ENCODE measurements around the gene NF2. TPM values are rescaled to one million over a fixed set of nuclear protein-coding genes. Genes with fewer than 3 reads are reported as not detected.

Gene NF2
- total RNA-seq, 1 experiment from 2014 or later = 56.9 TPM

DNA sequence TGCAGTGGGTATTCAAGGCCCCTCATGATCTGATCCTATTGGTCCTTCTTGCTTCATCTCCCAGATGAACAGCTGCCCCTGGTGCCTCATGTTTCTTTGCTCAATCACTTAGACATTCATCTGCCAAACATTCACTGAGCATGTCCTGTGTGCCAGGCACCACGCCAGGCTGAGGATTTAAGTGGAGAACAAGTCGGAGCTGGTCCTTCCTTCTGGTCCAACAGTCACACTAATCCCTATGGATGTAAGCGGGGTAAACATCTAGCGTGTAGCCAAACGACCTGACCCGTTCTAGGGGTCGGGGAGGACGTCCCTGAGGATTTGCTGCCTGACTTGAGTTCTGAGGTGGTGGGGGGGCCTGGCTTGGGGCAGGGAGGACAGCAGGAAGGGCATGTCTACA is 141.5 kb downstream of the NF2 start (continued):
- TF ChIP-seq, protein P1, sequence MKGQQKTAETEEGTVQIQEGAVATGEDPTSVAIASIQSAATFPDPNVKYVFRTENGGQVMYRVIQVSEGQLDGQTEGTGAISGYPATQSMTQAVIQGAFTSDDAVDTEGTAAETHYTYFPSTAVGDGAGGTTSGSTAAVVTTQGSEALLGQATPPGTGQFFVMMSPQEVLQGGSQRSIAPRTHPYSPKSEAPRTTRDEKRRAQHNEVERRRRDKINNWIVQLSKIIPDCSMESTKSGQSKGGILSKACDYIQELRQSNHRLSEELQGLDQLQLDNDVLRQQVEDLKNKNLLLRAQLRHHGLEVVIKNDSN (CRISPR knock-in tag; IDR thresholded peaks at IDR 0.05) = no peak
- TF ChIP-seq, protein P2, sequence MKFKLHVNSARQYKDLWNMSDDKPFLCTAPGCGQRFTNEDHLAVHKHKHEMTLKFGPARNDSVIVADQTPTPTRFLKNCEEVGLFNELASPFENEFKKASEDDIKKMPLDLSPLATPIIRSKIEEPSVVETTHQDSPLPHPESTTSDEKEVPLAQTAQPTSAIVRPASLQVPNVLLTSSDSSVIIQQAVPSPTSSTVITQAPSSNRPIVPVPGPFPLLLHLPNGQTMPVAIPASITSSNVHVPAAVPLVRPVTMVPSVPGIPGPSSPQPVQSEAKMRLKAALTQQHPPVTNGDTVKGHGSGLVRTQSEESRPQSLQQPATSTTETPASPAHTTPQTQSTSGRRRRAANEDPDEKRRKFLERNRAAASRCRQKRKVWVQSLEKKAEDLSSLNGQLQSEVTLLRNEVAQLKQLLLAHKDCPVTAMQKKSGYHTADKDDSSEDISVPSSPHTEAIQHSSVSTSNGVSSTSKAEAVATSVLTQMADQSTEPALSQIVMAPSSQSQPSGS (CRISPR knock-in tag; IDR thresholded peaks at IDR 0.05; ENCODE audit: borderline replicate concordance, low read depth) = no peak
- TF ChIP-seq ZNF232 (CRISPR knock-in tag; IDR thresholded peaks at IDR 0.05) (no peak), ZNF219 (CRISPR knock-in tag; IDR thresholded peaks at IDR 0.05; ENCODE audit: borderline replicate concordance) (no peak), CREM (CRISPR knock-in tag; IDR thresholded peaks at IDR 0.05) (no peak), CREB1 (CRISPR knock-in tag; IDR thresholded peaks at IDR 0.05) (no peak), CBFB (CRISPR knock-in tag; IDR thresholded peaks at IDR 0.05; ENCODE audit: low read depth) (no peak), MXD4 (CRISPR knock-in tag; IDR thresholded peaks at IDR 0.05; ENCODE audit: borderline replicate concordance) (no peak)
- TF ChIP-seq, protein P3, sequence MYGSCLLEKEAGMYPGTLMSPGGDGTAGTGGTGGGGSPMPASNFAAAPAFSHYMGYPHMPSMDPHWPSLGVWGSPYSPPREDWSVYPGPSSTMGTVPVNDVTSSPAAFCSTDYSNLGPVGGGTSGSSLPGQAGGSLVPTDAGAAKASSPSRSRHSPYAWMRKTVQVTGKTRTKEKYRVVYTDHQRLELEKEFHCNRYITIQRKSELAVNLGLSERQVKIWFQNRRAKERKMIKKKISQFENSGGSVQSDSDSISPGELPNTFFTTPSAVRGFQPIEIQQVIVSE (CRISPR knock-in tag; IDR thresholded peaks at IDR 0.05; ENCODE audit: borderline replicate concordance) = no peak
- TF ChIP-seq, protein P4, sequence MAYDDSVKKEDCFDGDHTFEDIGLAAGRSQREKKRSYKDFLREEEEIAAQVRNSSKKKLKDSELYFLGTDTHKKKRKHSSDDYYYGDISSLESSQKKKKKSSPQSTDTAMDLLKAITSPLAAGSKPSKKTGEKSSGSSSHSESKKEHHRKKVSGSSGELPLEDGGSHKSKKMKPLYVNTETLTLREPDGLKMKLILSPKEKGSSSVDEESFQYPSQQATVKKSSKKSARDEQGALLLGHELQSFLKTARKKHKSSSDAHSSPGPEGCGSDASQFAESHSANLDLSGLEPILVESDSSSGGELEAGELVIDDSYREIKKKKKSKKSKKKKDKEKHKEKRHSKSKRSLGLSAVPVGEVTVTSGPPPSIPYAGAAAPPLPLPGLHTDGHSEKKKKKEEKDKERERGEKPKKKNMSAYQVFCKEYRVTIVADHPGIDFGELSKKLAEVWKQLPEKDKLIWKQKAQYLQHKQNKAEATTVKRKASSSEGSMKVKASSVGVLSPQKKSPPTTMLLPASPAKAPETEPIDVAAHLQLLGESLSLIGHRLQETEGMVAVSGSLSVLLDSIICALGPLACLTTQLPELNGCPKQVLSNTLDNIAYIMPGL (CRISPR knock-in tag; IDR thresholded peaks at IDR 0.05) = no peak
- TF ChIP-seq, protein P5, sequence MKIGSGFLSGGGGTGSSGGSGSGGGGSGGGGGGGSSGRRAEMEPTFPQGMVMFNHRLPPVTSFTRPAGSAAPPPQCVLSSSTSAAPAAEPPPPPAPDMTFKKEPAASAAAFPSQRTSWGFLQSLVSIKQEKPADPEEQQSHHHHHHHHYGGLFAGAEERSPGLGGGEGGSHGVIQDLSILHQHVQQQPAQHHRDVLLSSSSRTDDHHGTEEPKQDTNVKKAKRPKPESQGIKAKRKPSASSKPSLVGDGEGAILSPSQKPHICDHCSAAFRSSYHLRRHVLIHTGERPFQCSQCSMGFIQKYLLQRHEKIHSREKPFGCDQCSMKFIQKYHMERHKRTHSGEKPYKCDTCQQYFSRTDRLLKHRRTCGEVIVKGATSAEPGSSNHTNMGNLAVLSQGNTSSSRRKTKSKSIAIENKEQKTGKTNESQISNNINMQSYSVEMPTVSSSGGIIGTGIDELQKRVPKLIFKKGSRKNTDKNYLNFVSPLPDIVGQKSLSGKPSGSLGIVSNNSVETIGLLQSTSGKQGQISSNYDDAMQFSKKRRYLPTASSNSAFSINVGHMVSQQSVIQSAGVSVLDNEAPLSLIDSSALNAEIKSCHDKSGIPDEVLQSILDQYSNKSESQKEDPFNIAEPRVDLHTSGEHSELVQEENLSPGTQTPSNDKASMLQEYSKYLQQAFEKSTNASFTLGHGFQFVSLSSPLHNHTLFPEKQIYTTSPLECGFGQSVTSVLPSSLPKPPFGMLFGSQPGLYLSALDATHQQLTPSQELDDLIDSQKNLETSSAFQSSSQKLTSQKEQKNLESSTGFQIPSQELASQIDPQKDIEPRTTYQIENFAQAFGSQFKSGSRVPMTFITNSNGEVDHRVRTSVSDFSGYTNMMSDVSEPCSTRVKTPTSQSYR (CRISPR knock-in tag; IDR thresholded peaks at IDR 0.05) = no peak

DNA sequence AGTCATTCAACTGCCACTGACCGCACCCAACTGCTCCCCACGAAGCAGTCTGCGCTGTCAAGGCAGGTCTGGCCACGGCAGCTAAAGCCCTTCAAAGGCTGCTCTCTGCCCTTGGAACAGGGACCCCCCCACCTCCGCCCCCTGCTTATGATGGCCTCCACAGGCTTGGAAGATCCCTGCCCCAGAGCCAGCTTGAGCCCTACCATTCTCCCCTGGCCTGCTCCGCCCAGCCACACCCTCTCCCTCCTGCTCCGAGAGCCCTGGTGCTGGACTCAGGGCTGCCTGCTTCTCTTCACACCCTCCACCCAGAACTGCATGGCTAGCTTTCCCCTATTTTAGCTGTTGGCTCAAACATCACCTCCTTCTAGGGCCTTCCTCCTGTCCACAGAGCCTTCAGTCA is 144.4 kb downstream of the NF2 start:
- Mint-ChIP-seq H3K27ac (no peak overlapping the region; the same call in 1 of the 2 replicates), H3K9me3 (no peaks in the 10 kb centered on the region), H3K27me3 (ENCODE audit: low read depth) (no peaks in the 10 kb centered on the region; the same call in 1 of the 2 replicates), H3K4me3 (no peak overlapping the region), H3K4me1 (no peaks in the 10 kb centered on the region), H3K36me3 (peaks cover 2% of the 10 kb centered on the region; the same call in 1 of the 2 replicates)
- no peak for ATAC-seq
- TF ChIP-seq ZNF423 (CRISPR knock-in tag; IDR thresholded peaks at IDR 0.05) (no peak), NFYB (CRISPR knock-in tag; conservative IDR thresholded peaks at IDR 0.05; ENCODE audit: low read depth) (no peak)
- TF ChIP-seq, protein P6, sequence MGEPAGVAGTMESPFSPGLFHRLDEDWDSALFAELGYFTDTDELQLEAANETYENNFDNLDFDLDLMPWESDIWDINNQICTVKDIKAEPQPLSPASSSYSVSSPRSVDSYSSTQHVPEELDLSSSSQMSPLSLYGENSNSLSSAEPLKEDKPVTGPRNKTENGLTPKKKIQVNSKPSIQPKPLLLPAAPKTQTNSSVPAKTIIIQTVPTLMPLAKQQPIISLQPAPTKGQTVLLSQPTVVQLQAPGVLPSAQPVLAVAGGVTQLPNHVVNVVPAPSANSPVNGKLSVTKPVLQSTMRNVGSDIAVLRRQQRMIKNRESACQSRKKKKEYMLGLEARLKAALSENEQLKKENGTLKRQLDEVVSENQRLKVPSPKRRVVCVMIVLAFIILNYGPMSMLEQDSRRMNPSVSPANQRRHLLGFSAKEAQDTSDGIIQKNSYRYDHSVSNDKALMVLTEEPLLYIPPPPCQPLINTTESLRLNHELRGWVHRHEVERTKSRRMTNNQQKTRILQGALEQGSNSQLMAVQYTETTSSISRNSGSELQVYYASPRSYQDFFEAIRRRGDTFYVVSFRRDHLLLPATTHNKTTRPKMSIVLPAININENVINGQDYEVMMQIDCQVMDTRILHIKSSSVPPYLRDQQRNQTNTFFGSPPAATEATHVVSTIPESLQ (CRISPR knock-in tag; IDR thresholded peaks at IDR 0.05) = no peak
- DNase-seq (ENCODE audit: low spot score) = no peak
- CTCF ChIA-PET = interaction anchor here (1.7 kb wide), 1 partner anchor 25 kb away, joined by 5 read pairs; no protein-coding TSS in a partner anchor
- POLR2A ChIA-PET = interaction anchor here (0.5 to 0.6 kb wide), 2 partner anchors 25 to 377 kb away, joined by 4 to 12 read pairs; no protein-coding TSS in a partner anchor

Other genes with a start within 250 kb of the NF2 start
- 68.9 to 77.9 TPM (median 71.6 TPM) in 3 replicates for gene AP1B1, start 215.1 kb upstream of the NF2 start, total RNA-seq (2021)
- not detected in 3 replicates for gene RFPL1, start 165.1 kb upstream of the NF2 start, total RNA-seq (2021)
- gene NEFH, start 123.4 kb upstream of the NF2 start, total RNA-seq (2021) = 2.6 to 3.7 TPM (median 3.7 TPM) in 3 replicates
- 43.7 to 51.2 TPM (median 47.8 TPM) in 3 replicates for gene THOC5, start 49.9 kb upstream of the NF2 start, total RNA-seq (2021)
- 153 to 224 TPM (median 217 TPM) in 3 replicates for gene NIPSNAP1, start 22.5 kb upstream of the NF2 start, total RNA-seq (2021)
- 0.11 to 0.17 TPM in 2 of 3 replicates, not detected in the other for gene CABP7, start 116.4 kb downstream of the NF2 start, total RNA-seq (2021)
- 13.4 to 17.3 TPM (median 17.2 TPM) in 3 replicates for gene ZMAT5, start 163.4 kb downstream of the NF2 start, total RNA-seq (2021)
- 119 to 140 TPM (median 131 TPM) in 3 replicates for gene UQCR10, start 163.7 kb downstream of the NF2 start, total RNA-seq (2021)
- gene ASCC2, start 234.6 kb downstream of the NF2 start, total RNA-seq (2021) = 42.2 to 43.9 TPM (median 43.6 TPM) in 3 replicates

All from WTC11 (cell line).